HG03039 (cell line): ENCODE data around the gene CCDC70.
"Not testable (repeated sequence)": the region's sequence is repeated elsewhere in the genome, so short reads cannot be mapped to it uniquely, and the experiment has no call there.

Experiments
- ATAC-seq: cut with Tn5 transposase; IDR thresholded peaks from one replicate; pipeline ENCODE4 v1.9.1; 2021; ENCODE audit warnings: mild to moderate bottlenecking, moderate library complexity; ENCODE audit not compliant: unreplicated experiment

The CCDC70 gene

GRCh38 chr13:51861723-51862300 is at the start of gene CCDC70:
CCDC70 (plus strand) TSS chr13:51861969; CDS start chr13:51865412, 3,443 bp downstream.
- ATAC-seq, result no peak

GRCh38 chr13:51814071-51814470 is 47.7 kb upstream of the CCDC70 start:
- ATAC-seq, result no peak

GRCh38 chr13:51814825-51815650 is 46.7 kb upstream of the CCDC70 start:
- ATAC-seq, result peak; percentile 60

- ATAC-seq, result no peak
Observed at GRCh38 chr13:51815848-51816247, 45.9 kb upstream of the CCDC70 start.

- no peak for ATAC-seq
Observed at GRCh38 chr13:51816604-51817249, 45.0 kb upstream of the CCDC70 start.

- no peak for ATAC-seq
Observed at GRCh38 chr13:51817717-51818116, 44.1 kb upstream of the CCDC70 start.

GRCh38 chr13:51818276-51818675 is 43.5 kb upstream of the CCDC70 start:
- ATAC-seq, result no peak

GRCh38 chr13:51818781-51819511 is 42.8 kb upstream of the CCDC70 start:
- no peak for ATAC-seq

- ATAC-seq, result no peak
Observed at GRCh38 chr13:51819544-51819943, 42.2 kb upstream of the CCDC70 start.

GRCh38 chr13:51820016-51820597 is 41.7 kb upstream of the CCDC70 start:
- ATAC-seq, result no peak

- ATAC-seq, result no peak
Observed at GRCh38 chr13:51821606-51822005, 40.2 kb upstream of the CCDC70 start.

GRCh38 chr13:51822106-51822815 is 39.5 kb upstream of the CCDC70 start:
- no peak for ATAC-seq

GRCh38 chr13:51823359-51823758 is 38.4 kb upstream of the CCDC70 start:
- ATAC-seq, result no peak

- ATAC-seq, result no peak
Observed at GRCh38 chr13:51823863-51824262, 37.9 kb upstream of the CCDC70 start.

GRCh38 chr13:51824712-51825111 is 37.1 kb upstream of the CCDC70 start:
- not testable (repeated sequence) for ATAC-seq

GRCh38 chr13:51825165-51825592 is 36.6 kb upstream of the CCDC70 start:
- no peak for ATAC-seq

- ATAC-seq, result no peak
Observed at GRCh38 chr13:51825681-51826254, 36.0 kb upstream of the CCDC70 start.

GRCh38 chr13:51826606-51827005 is 35.2 kb upstream of the CCDC70 start:
- no peak for ATAC-seq

- ATAC-seq, result no peak
Observed at GRCh38 chr13:51827254-51827653, 34.5 kb upstream of the CCDC70 start.
